GM23338 (cell line): ENCODE results near the gene RGS17. TPM values are rescaled to one million over a fixed set of nuclear protein-coding genes. Genes with fewer than 3 reads are reported as not detected.

Source experiments
- ATAC-seq: fragments of 200-7000 bp; cut with Tn5 transposase; 3 replicates; pipeline ENCODE4 v1.9.1; 2020
- DNase-seq: peaks from one replicate; pipeline ENCODE4 v3.0.0-alpha.2; 2015; ENCODE audit warnings: low spot score
- H2AFZ ChIP-seq: fragments of 200-600 bp; sonication (generic); 2 replicates; pipeline ENCODE4 v1.8.0; 2016; ENCODE audit warnings: antibody characterized with exemption, mild to moderate bottlenecking, moderate library complexity
- H3F3A ChIP-seq: fragments of 200-600 bp; sonication (generic); replicated peaks from 2 replicates; pipeline ENCODE4 v1.8.0; 2017; ENCODE audit warnings: antibody characterized with exemption, mixed run types, low read depth
- H3K27ac ChIP-seq: fragments of 200-600 bp; sonication (generic); 2 replicates; pipeline ENCODE4 v1.6.1; 2016; ENCODE audit warnings: low read depth
- H3K27me3 ChIP-seq: fragments of 200-600 bp; sonication (generic); 2 replicates; pipeline ENCODE4 v1.8.0; 2016; ENCODE audit warnings: mild to moderate bottlenecking, mixed run types, moderate library complexity; ENCODE audit not compliant: insufficient read depth
- H3K36me3 ChIP-seq: fragments of 200-600 bp; sonication (generic); 2 replicates; pipeline ENCODE4 v1.8.0; 2016; ENCODE audit warnings: mild to moderate bottlenecking; ENCODE audit not compliant: insufficient read depth
- H3K4me1 ChIP-seq: fragments of 200-600 bp; sonication (generic); 2 replicates; pipeline ENCODE4 v1.8.0; 2016; ENCODE audit warnings: mild to moderate bottlenecking, moderate library complexity; ENCODE audit not compliant: insufficient read depth
- H3K4me2 ChIP-seq: fragments of 200-600 bp; sonication (generic); 2 replicates; pipeline ENCODE4 v1.7.1; 2017; ENCODE audit warnings: mixed run types
- H3K4me3 ChIP-seq: fragments of 200-600 bp; sonication (generic); 2 replicates; pipeline ENCODE4 v1.6.1; 2016; ENCODE audit warnings: mixed run types
- H3K79me2 ChIP-seq: fragments of 200-600 bp; sonication (generic); replicated peaks from 2 replicates; pipeline ENCODE4 v1.8.0; 2017; ENCODE audit warnings: mild to moderate bottlenecking; ENCODE audit not compliant: insufficient read depth
- H3K9me2 ChIP-seq: fragments of 200-600 bp; sonication (generic); 2 replicates; pipeline ENCODE4 v1.8.0; 2017; ENCODE audit not compliant: insufficient read depth
- H4K20me1 ChIP-seq: fragments of 200-600 bp; sonication (generic); replicated peaks from 2 replicates; pipeline ENCODE4 v1.8.0; 2017; ENCODE audit warnings: mild to moderate bottlenecking; ENCODE audit not compliant: insufficient read depth
- H3K27ac Mint-ChIP-seq: 2 replicates; pipeline ENCODE4 v1.8.0; 2020; ENCODE audit warnings: inconsistent platforms, mild to moderate bottlenecking, moderate library complexity, mixed read lengths
- H3K27me3 Mint-ChIP-seq: 3 replicates; pipeline ENCODE4 v1.8.0; 2022; ENCODE audit warnings: low read depth, mild to moderate bottlenecking, moderate library complexity, mixed read lengths, inconsistent platforms; ENCODE audit not compliant: insufficient read depth, poor library complexity
- H3K36me3 Mint-ChIP-seq: 3 replicates; pipeline ENCODE4 v1.8.0; 2021; ENCODE audit warnings: low read depth, mild to moderate bottlenecking, inconsistent platforms, moderate library complexity, mixed read lengths
- H3K4me1 Mint-ChIP-seq: 3 replicates; pipeline ENCODE4 v1.8.0; 2020; ENCODE audit warnings: mild to moderate bottlenecking, inconsistent platforms, mixed read lengths
- H3K4me3 Mint-ChIP-seq: 3 replicates; pipeline ENCODE4 v1.8.0; 2021; ENCODE audit warnings: moderate library complexity, mild to moderate bottlenecking, inconsistent platforms, mixed read lengths
- H3K9me3 Mint-ChIP-seq: 3 replicates; pipeline ENCODE4 v1.8.0; 2020; ENCODE audit warnings: moderate library complexity, mild to moderate bottlenecking, inconsistent platforms, mixed read lengths
- JUNB ChIP-seq: IDR thresholded peaks from one replicate; pipeline ENCODE4 v1.6.1; 2016; ENCODE audit warnings: antibody characterized with exemption; ENCODE audit not compliant: unreplicated experiment
- STAT1 ChIP-seq: IDR thresholded peaks from one replicate; pipeline ENCODE4 v1.6.1; 2016; ENCODE audit warnings: antibody characterized with exemption; ENCODE audit not compliant: unreplicated experiment
- ZNF114 ChIP-seq: fragments of 250-450 bp; sonication (Bioruptor Pico); IDR thresholded peaks from 2 replicates; pipeline ENCODE4 v1.5.0; 2020; ENCODE audit warnings: mild to moderate bottlenecking, moderate library complexity
- ZNF331 ChIP-seq: fragments of 250-450 bp; sonication (Bioruptor Pico); IDR thresholded peaks from 2 replicates; pipeline ENCODE4 v1.5.0; 2020; ENCODE audit warnings: low read depth, mild to moderate bottlenecking, moderate library complexity
- polyA plus RNA-seq: library from polyadenylated mRNA; unstranded; fragments of >200 nt; fragmentation: Nextera tagmentation; extraction: Ambion mirVana; gene quantifications from 2 replicates; pipeline ENCODE4 v1.2.1, GENCODE V29; 2016
- total RNA-seq: library from RNA; depleted of rRNA; stranded (reverse); fragments of >200 nt; shearing (Covaris generic); gene quantifications from 2 replicates; pipeline ENCODE4 v1.2.3, GENCODE V29; 2014
- TF ChIP-seq, protein P1 (sequence below): fragments of 250-450 bp; sonication (Bioruptor Pico); IDR thresholded peaks from 2 replicates; pipeline ENCODE4 v1.5.0; 2020; ENCODE audit warnings: mild to moderate bottlenecking, moderate library complexity
- TF ChIP-seq, protein P2 (sequence below): IDR thresholded peaks from one replicate; pipeline ENCODE4 v1.6.1; 2018; ENCODE audit warnings: antibody characterized with exemption; ENCODE audit not compliant: unreplicated experiment
- TF ChIP-seq, protein P3 (sequence below): IDR thresholded peaks from 2 replicates; pipeline ENCODE4 v1.6.1; 2016; ENCODE audit warnings: antibody characterized with exemption

Gene RGS17
- total and polyA plus RNA-seq, 2 experiments from 2014 or later: 12.1 to 12.3 TPM

DNA sequence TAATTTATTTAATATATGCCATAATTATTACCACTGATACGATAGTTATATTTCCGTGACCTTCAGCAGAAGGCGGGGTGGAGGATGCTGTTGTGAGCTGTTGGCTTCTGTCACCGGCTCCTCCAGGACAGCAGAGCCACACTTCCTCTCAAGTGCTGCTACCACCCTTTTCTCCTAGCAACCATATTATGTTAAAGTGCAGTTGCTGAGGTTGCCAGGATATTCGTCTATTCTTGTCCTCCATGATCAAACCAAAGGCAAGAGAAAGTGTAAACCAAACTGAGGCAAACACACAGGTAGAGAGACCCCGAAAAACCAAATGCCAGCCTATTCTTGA, 27.8 kb downstream of the RGS17 start (continued):
- TF ChIP-seq, protein P1, sequence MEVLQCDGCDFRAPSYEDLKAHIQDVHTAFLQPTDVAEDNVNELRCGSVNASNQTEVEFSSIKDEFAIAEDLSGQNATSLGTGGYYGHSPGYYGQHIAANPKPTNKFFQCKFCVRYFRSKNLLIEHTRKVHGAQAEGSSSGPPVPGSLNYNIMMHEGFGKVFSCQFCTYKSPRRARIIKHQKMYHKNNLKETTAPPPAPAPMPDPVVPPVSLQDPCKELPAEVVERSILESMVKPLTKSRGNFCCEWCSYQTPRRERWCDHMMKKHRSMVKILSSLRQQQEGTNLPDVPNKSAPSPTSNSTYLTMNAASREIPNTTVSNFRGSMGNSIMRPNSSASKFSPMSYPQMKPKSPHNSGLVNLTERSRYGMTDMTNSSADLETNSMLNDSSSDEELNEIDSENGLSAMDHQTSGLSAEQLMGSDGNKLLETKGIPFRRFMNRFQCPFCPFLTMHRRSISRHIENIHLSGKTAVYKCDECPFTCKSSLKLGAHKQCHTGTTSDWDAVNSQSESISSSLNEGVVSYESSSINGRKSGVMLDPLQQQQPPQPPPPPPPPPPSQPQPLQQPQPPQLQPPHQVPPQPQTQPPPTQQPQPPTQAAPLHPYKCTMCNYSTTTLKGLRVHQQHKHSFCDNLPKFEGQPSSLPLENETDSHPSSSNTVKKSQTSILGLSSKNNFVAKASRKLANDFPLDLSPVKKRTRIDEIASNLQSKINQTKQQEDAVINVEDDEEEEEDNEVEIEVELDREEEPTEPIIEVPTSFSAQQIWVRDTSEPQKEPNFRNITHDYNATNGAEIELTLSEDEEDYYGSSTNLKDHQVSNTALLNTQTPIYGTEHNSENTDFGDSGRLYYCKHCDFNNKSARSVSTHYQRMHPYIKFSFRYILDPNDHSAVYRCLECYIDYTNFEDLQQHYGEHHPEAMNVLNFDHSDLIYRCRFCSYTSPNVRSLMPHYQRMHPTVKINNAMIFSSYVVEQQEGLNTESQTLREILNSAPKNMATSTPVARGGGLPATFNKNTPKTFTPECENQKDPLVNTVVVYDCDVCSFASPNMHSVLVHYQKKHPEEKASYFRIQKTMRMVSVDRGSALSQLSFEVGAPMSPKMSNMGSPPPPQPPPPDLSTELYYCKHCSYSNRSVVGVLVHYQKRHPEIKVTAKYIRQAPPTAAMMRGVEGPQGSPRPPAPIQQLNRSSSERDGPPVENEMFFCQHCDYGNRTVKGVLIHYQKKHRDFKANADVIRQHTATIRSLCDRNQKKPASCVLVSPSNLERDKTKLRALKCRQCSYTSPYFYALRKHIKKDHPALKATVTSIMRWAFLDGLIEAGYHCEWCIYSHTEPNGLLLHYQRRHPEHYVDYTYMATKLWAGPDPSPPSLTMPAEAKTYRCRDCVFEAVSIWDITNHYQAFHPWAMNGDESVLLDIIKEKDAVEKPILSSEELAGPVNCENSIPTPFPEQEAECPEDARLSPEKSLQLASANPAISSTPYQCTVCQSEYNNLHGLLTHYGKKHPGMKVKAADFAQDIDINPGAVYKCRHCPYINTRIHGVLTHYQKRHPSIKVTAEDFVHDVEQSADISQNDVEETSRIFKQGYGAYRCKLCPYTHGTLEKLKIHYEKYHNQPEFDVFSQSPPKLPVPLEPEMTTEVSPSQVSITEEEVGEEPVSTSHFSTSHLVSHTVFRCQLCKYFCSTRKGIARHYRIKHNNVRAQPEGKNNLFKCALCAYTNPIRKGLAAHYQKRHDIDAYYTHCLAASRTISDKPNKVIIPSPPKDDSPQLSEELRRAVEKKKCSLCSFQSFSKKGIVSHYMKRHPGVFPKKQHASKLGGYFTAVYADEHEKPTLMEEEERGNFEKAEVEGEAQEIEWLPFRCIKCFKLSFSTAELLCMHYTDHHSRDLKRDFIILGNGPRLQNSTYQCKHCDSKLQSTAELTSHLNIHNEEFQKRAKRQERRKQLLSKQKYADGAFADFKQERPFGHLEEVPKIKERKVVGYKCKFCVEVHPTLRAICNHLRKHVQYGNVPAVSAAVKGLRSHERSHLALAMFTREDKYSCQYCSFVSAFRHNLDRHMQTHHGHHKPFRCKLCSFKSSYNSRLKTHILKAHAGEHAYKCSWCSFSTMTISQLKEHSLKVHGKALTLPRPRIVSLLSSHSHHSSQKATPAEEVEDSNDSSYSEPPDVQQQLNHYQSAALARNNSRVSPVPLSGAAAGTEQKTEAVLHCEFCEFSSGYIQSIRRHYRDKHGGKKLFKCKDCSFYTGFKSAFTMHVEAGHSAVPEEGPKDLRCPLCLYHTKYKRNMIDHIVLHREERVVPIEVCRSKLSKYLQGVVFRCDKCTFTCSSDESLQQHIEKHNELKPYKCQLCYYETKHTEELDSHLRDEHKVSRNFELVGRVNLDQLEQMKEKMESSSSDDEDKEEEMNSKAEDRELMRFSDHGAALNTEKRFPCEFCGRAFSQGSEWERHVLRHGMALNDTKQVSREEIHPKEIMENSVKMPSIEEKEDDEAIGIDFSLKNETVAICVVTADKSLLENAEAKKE (CRISPR knock-in tag): no peak
- no peak for TF ChIP-seq ZNF114
- no peak for TF ChIP-seq STAT1

DNA sequence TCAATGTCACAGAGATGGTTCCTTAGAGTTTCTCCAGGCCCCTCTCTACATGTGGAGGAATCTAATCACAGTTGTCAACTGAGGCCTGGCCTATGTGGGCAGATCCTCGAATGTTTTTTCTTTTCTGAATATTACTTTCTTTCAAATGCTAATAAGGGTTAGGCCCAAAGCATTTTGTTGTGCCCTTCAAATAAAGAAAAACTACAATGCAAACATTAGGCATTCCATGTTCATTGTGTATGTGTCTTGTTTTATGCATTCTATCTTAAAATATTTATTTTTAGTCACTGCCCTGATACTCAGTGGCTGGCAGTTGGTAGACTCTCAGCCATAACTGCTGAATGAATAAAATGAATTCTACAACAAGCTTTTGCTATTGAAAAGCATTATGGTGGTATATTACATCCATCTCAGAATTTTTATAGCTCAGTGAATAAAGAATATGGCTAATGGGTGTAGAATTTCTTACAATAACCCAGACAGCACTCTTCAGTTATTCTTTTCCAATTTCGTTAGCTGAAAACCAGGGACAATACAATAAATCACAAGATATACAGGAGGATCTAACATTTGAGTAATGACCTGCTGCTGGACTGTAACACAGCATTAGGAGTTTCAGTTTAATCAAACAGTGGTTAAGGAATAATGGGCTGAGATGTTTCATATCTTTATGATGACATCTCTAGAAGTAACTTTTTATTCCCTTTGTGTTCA, 28.3 kb downstream of the RGS17 start:
- Mint-ChIP-seq H3K36me3 (no peaks in the 10 kb centered on the region), H3K9me3 (no peaks in the 10 kb centered on the region), H3K27ac (no peak overlapping the region), H3K27me3 (peaks cover 3% of the 10 kb centered on the region), H3K4me1 (peaks cover 12% of the 10 kb centered on the region), H3K4me3 (no peak overlapping the region)
- TF ChIP-seq, protein P2, sequence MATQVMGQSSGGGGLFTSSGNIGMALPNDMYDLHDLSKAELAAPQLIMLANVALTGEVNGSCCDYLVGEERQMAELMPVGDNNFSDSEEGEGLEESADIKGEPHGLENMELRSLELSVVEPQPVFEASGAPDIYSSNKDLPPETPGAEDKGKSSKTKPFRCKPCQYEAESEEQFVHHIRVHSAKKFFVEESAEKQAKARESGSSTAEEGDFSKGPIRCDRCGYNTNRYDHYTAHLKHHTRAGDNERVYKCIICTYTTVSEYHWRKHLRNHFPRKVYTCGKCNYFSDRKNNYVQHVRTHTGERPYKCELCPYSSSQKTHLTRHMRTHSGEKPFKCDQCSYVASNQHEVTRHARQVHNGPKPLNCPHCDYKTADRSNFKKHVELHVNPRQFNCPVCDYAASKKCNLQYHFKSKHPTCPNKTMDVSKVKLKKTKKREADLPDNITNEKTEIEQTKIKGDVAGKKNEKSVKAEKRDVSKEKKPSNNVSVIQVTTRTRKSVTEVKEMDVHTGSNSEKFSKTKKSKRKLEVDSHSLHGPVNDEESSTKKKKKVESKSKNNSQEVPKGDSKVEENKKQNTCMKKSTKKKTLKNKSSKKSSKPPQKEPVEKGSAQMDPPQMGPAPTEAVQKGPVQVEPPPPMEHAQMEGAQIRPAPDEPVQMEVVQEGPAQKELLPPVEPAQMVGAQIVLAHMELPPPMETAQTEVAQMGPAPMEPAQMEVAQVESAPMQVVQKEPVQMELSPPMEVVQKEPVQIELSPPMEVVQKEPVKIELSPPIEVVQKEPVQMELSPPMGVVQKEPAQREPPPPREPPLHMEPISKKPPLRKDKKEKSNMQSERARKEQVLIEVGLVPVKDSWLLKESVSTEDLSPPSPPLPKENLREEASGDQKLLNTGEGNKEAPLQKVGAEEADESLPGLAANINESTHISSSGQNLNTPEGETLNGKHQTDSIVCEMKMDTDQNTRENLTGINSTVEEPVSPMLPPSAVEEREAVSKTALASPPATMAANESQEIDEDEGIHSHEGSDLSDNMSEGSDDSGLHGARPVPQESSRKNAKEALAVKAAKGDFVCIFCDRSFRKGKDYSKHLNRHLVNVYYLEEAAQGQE: no peak
- TF ChIP-seq JUNB (no peak), STAT1 (no peak), ZNF331 (CRISPR knock-in tag) (no peak)
- TF ChIP-seq, protein P3, sequence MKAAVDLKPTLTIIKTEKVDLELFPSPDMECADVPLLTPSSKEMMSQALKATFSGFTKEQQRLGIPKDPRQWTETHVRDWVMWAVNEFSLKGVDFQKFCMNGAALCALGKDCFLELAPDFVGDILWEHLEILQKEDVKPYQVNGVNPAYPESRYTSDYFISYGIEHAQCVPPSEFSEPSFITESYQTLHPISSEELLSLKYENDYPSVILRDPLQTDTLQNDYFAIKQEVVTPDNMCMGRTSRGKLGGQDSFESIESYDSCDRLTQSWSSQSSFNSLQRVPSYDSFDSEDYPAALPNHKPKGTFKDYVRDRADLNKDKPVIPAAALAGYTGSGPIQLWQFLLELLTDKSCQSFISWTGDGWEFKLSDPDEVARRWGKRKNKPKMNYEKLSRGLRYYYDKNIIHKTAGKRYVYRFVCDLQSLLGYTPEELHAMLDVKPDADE: no peak
- Histone ChIP-seq H3K9me2 (no peaks in the 10 kb centered on the region), H3K36me3 (no peaks in the 10 kb centered on the region), H3K4me2 (0 out of 2 replicates have a peak overlapping the region, but pooled peaks have one; percentile 2), H2AFZ (no peak overlapping the region), H3K79me2 (no peaks in the 10 kb centered on the region), H3K27ac (no peak overlapping the region), H3F3A (no peaks in the 10 kb centered on the region), H3K27me3 (no peaks in the 10 kb centered on the region), H3K4me1 (peaks cover 6% of the 10 kb centered on the region; the same call in 1 of the 2 replicates), H3K4me3 (no peak overlapping the region), H4K20me1 (0 out of 2 replicates have a peak, but pooled peaks cover 3% of the 10 kb centered on the region)
- ATAC-seq (no peak), DNase-seq (no peak)
